GM18519 (cell line): Measurements from ENCODE around the gene SHB.
"Not testable (repeated sequence)": the region's sequence is repeated elsewhere in the genome, so short reads cannot be mapped to it uniquely, and the experiment has no call there.

Source experiments
- ATAC-seq: cut with Tn5 transposase; IDR thresholded peaks from one replicate; pipeline ENCODE4 v1.9.1; 2021; ENCODE audit warnings: mild to moderate bottlenecking, moderate library complexity; ENCODE audit not compliant: unreplicated experiment, low FRiP score

The SHB gene

GRCh38 chr9:37976714-37977477 is 92.1 kb downstream of the SHB start:
- ATAC-seq, result no peak

- ATAC-seq, result no peak
Observed at GRCh38 chr9:37975639-37976038, 93.4 kb downstream of the SHB start.

GRCh38 chr9:37974506-37975173 is 94.4 kb downstream of the SHB start:
- ATAC-seq, result no peak

- no peak for ATAC-seq
Observed at GRCh38 chr9:37972351-37972848, 96.6 kb downstream of the SHB start.

- ATAC-seq, result no peak
Observed at GRCh38 chr9:37971691-37972090, 97.3 kb downstream of the SHB start.

- ATAC-seq, result no peak
Observed at GRCh38 chr9:37971108-37971459, 97.9 kb downstream of the SHB start.

GRCh38 chr9:37970301-37971107 is 98.5 kb downstream of the SHB start:
- no peak for ATAC-seq

- no peak for ATAC-seq
Observed at GRCh38 chr9:37969558-37970300, 99.3 kb downstream of the SHB start.

GRCh38 chr9:37969130-37969529 is 99.9 kb downstream of the SHB start:
- no peak for ATAC-seq

- no peak for ATAC-seq
Observed at GRCh38 chr9:37968228-37968701, 100.8 kb downstream of the SHB start.

GRCh38 chr9:37967761-37968080 is 101.3 kb downstream of the SHB start:
- ATAC-seq, result no peak

GRCh38 chr9:37967014-37967760 is 101.8 kb downstream of the SHB start:
- no peak for ATAC-seq

- no peak for ATAC-seq
Observed at GRCh38 chr9:37966412-37967013, 102.5 kb downstream of the SHB start.

GRCh38 chr9:37965676-37966345 is 103.2 kb downstream of the SHB start:
- not testable (repeated sequence) for ATAC-seq

- ATAC-seq, result no peak
Observed at GRCh38 chr9:37965116-37965515, 103.9 kb downstream of the SHB start.

- no peak for ATAC-seq
Observed at GRCh38 chr9:37964740-37965081, 104.3 kb downstream of the SHB start.

GRCh38 chr9:37963936-37964739 is 104.9 kb downstream of the SHB start:
- no peak for ATAC-seq

GRCh38 chr9:37961351-37961750 is 107.7 kb downstream of the SHB start:
- ATAC-seq, result no peak
